GM12891 (cell line): ENCODE measurements around the gene STK32A.
"Not testable (repeated sequence)": the region's sequence is repeated elsewhere in the genome, so short reads cannot be mapped to it uniquely, and the experiment has no call there.

ENCODE experiments used
- DNase-seq: peaks from one replicate; pipeline ENCODE4 v3.0.0; 2011; ENCODE audit warnings: low spot score; ENCODE audit not compliant: insufficient read length
- FAIRE-seq: peaks from 2 replicates; lab custom pipeline; 2011; peaks lifted over from hg19 to GRCh38; lab: Jason Lieb, UNC
- PAX5 ChIP-seq: IDR thresholded peaks from 2 replicates; pipeline ENCODE4 v1.6.1; 2011; ENCODE audit warnings: low read length, moderate library complexity, mild to moderate bottlenecking; ENCODE audit not compliant: insufficient read depth, severe bottlenecking
- POLR2A ChIP-seq: IDR thresholded peaks from 2 replicates; pipeline ENCODE4 v1.6.1; 2011; ENCODE audit warnings: low read depth, low read length, control low read depth
- POLR2AphosphoS5 ChIP-seq: IDR thresholded peaks from 2 replicates; pipeline ENCODE4 v1.6.1; 2011; ENCODE audit warnings: low read depth, low read length, control low read depth
- POU2F2 ChIP-seq: IDR thresholded peaks from 2 replicates; pipeline ENCODE4 v1.6.1; 2011; ENCODE audit warnings: low read depth, mild to moderate bottlenecking, control low read depth, low read length, moderate library complexity
- SPI1 ChIP-seq: IDR thresholded peaks from 2 replicates; pipeline ENCODE4 v1.6.1; 2011; ENCODE audit warnings: low read depth, low read length, control low read depth
- TAF1 ChIP-seq: IDR thresholded peaks from 2 replicates; pipeline ENCODE4 v1.6.1; 2011; ENCODE audit warnings: low read depth, low read length, control low read depth

The STK32A gene

GRCh38 chr5:147208134-147208533, 26.7 kb upstream of the STK32A start:
- FAIRE-seq (no peak), DNase-seq (no peak)
- TF ChIP-seq TAF1 (no peak), POU2F2 (no peak), POLR2A (no peak), SPI1 (no peak), PAX5 (no peak)

GRCh38 chr5:147216552-147217154, 18.2 kb upstream of the STK32A start:
- TF ChIP-seq SPI1, result no peak
- TF ChIP-seq TAF1, result no peak
- TF ChIP-seq PAX5, result no peak
- TF ChIP-seq POLR2A, result no peak
- no peak for TF ChIP-seq POLR2AphosphoS5
- no peak for TF ChIP-seq POU2F2
- DNase-seq (no peak), FAIRE-seq (no peak)

GRCh38 chr5:147223343-147223742, 11.5 kb upstream of the STK32A start:
- no peak for FAIRE-seq
- TF ChIP-seq TAF1 (no peak), SPI1 (no peak), POLR2A (no peak), POU2F2 (no peak), PAX5 (no peak), POLR2AphosphoS5 (no peak)
- DNase-seq, result no peak

- TF ChIP-seq PAX5, result no peak
- no peak for TF ChIP-seq POLR2A
- no peak for TF ChIP-seq TAF1
- no peak for TF ChIP-seq POU2F2
- TF ChIP-seq POLR2AphosphoS5, result no peak
- TF ChIP-seq SPI1, result no peak
- no peak for DNase-seq
Observed at GRCh38 chr5:147223948-147224791, 10.7 kb upstream of the STK32A start.

GRCh38 chr5:147225938-147226337, 8.9 kb upstream of the STK32A start:
- DNase-seq (no peak), FAIRE-seq (no peak)
- TF ChIP-seq SPI1, result no peak

More at GRCh38 chr5:147223948-147224791, 10.7 kb upstream of the STK32A start:
- FAIRE-seq, result no peak

GRCh38 chr5:147226512-147226911, 8.3 kb upstream of the STK32A start:
- TF ChIP-seq POLR2AphosphoS5 (no peak), POLR2A (no peak), PAX5 (no peak), POU2F2 (no peak), TAF1 (no peak), SPI1 (no peak)
- DNase-seq, result no peak
- no peak for FAIRE-seq

GRCh38 chr5:147234239-147234824, 494 bp upstream of the STK32A start:
- FAIRE-seq (no peak), DNase-seq (no peak)
- no peak for TF ChIP-seq POLR2A
- no peak for TF ChIP-seq SPI1
- TF ChIP-seq TAF1, result no peak
- no peak for TF ChIP-seq POU2F2
- TF ChIP-seq POLR2AphosphoS5, result no peak
- TF ChIP-seq PAX5, result no peak

- DNase-seq, result no peak
- FAIRE-seq, result no peak
- TF ChIP-seq POLR2AphosphoS5 (no peak), PAX5 (no peak), TAF1 (no peak), SPI1 (no peak), POLR2A (no peak), POU2F2 (no peak)
Observed at GRCh38 chr5:147240266-147240985, 5.6 kb downstream of the STK32A start.

- not testable (repeated sequence) for FAIRE-seq, DNase-seq
Observed at GRCh38 chr5:147243238-147243637, 8.4 kb downstream of the STK32A start.
